ENCODE measurements around the gene GYPA. TPM values are rescaled to one million over a fixed set of nuclear protein-coding genes. Genes with fewer than 3 reads are reported as not detected.

GYPA gene
- total RNA-seq, 1 donor from 2014 or later: 0.48 TPM

Other genes with a start within 250 kb of the GYPA start
- gene GYPE, start 235.2 kb downstream of the GYPA start, total RNA-seq: 0.32 TPM
- 0.86 TPM for gene GYPB, start 121.3 kb downstream of the GYPA start, total RNA-seq